Peyer's patch (tissue), 4 donors: ENCODE results near the gene PCDHB3.

ENCODE experiments used
- CTCF ChIP-seq, 6 experiments: fragments of 450-650 bp in 4 of 6; fragments of 200-600 bp in 2 of 6; sonication (generic) in 1 of 6; IDR thresholded peaks; one replicate each; pipeline ENCODE4 v1.5.1; 2017 to 2019; ENCODE audit warnings: antibody characterized with exemption in 6 of 6, mild to moderate bottlenecking in 3 of 6, moderate library complexity in 1 of 6
- POLR2A ChIP-seq, 2 donors: fragments of 450-650 bp; IDR thresholded peaks; one replicate each; pipeline ENCODE4 v1.5.1; 2017; ENCODE audit warnings: antibody characterized with exemption in 2 of 2, mild to moderate bottlenecking in 2 of 2, moderate library complexity in 2 of 2

DNA sequence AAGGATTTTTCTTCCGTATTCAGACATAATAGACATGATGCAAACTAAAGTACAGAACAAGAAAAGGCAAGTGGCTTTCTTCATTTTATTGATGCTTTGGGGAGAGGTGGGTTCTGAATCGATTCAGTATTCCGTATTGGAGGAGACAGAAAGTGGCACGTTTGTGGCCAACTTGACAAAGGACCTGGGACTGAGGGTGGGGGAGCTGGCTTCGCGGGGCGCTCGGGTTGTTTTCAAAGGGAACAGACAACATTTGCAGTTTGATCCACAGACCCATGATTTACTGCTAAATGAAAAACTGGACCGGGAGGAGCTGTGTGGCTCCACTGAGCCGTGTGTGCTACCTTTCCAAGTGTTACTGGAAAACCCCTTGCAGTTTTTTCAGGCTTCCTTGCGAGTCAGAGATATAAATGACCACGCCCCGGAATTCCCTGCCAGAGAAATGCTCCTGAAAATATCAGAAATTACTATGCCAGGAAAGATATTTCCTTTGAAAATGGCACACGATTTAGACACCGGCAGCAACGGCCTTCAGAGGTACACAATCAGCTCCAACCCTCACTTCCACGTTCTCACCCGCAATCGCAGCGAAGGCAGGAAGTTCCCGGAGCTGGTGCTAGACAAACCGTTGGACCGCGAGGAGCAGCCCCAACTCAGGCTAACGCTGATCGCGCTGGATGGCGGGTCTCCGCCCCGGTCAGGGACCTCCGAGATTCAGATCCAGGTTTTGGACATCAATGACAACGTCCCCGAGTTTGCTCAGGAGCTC is 50.1 kb downstream of the PCDHB3 start:
- TF ChIP-seq POLR2A (IDR thresholded peaks at IDR 0.05), result no peak
- TF ChIP-seq CTCF (IDR thresholded peaks at IDR 0.05), result no peak
